OCI-LY7 (cell line): Measurements from ENCODE around the gene ZNF470. TPM values are rescaled to one million over a fixed set of nuclear protein-coding genes. Genes with fewer than 3 reads are reported as not detected.

Experiments used
- BruUV-seq: library from RNA; stranded (reverse); fragments of 400-500 nt; replicated peaks from 2 replicates; lab custom pipeline; 2021; lab: Mats Ljungman, UMichigan
- CTCF ChIA-PET: fragments of 300-600 bp; sonication (Branson Sonifier 250); formaldehyde crosslinking; loops from one replicate; lab custom pipeline; 2022; ENCODE audit warnings: antibody characterized with exemption; ENCODE audit not compliant: unreplicated experiment; lab: Charles Lee
- POLR2A ChIA-PET: fragments of 300-600 bp; sonication (Branson Sonifier 250); formaldehyde crosslinking; loops from one replicate; lab custom pipeline; 2022; ENCODE audit warnings: antibody characterized with exemption; lab: Charles Lee
- DNase-seq: peaks from one replicate; pipeline ENCODE4 v3.0.0-alpha.2; 2015; ENCODE audit warnings: low spot score
- H2AFZ ChIP-seq: fragments of 200-600 bp; sonication (generic), shearing (Covaris generic); 2 replicates; pipeline ENCODE4 v1.6.1; 2014; ENCODE audit warnings: mild to moderate bottlenecking, antibody characterized with exemption, low read length, moderate library complexity
- H3K27ac ChIP-seq: fragments of 200-600 bp; sonication (generic); 2 replicates; pipeline ENCODE4 v1.5.1; 2014; ENCODE audit warnings: mixed run types, low read depth, mild to moderate bottlenecking, moderate library complexity, low read length, inconsistent platforms; ENCODE audit not compliant: poor library complexity, severe bottlenecking
- H3K36me3 ChIP-seq: fragments of 200-600 bp; sonication (generic); 2 replicates; pipeline ENCODE4 v1.6.1; 2014; ENCODE audit warnings: mild to moderate bottlenecking, antibody characterized with exemption, low read length, moderate library complexity, mixed read lengths; ENCODE audit not compliant: insufficient read depth
- H3K4me1 ChIP-seq: fragments of 200-600 bp; sonication (generic); 2 replicates; pipeline ENCODE4 v1.5.1; 2014; ENCODE audit warnings: mild to moderate bottlenecking, low read length; ENCODE audit not compliant: insufficient read depth, poor library complexity, severe bottlenecking
- H3K4me2 ChIP-seq: fragments of 200-600 bp; sonication (generic); 2 replicates; pipeline ENCODE4 v1.6.1; 2014; ENCODE audit warnings: mild to moderate bottlenecking, low read length
- H3K4me3 ChIP-seq: fragments of 200-600 bp; sonication (generic); 2 replicates; pipeline ENCODE4 v1.5.1; 2014; ENCODE audit warnings: mild to moderate bottlenecking, low read depth, low read length; ENCODE audit not compliant: poor library complexity, severe bottlenecking
- H3K79me2 ChIP-seq: fragments of 200-600 bp; sonication (generic); 2 replicates; pipeline ENCODE4 v1.6.1; 2016; ENCODE audit warnings: low read depth, mild to moderate bottlenecking, low read length, moderate library complexity, mixed read lengths; ENCODE audit not compliant: insufficient read depth
- H3K9me2 ChIP-seq: fragments of 200-600 bp; sonication (generic); 2 replicates; pipeline ENCODE4 v1.6.1; 2016; ENCODE audit warnings: mild to moderate bottlenecking, low read length, mixed read lengths; ENCODE audit not compliant: insufficient read depth
- H3K9me3 ChIP-seq: fragments of 200-600 bp; sonication (generic); 2 replicates; pipeline ENCODE4 v1.6.1; 2014; ENCODE audit warnings: mild to moderate bottlenecking, mixed run types, low read length, mixed read lengths
- H4K20me1 ChIP-seq: fragments of 200-600 bp; sonication (generic); 2 replicates; pipeline ENCODE4 v1.6.1; 2014; ENCODE audit warnings: mild to moderate bottlenecking, antibody characterized with exemption, low read length, moderate library complexity, mixed read lengths; ENCODE audit not compliant: insufficient read depth
- EZH2phosphoT487 ChIP-seq: fragments of 200-600 bp; sonication (generic); IDR thresholded peaks from 2 replicates; pipeline ENCODE4 v1.6.1; 2018; ENCODE audit warnings: low read depth, borderline replicate concordance, mild to moderate bottlenecking, mixed run types, antibody characterized with exemption, low read length, moderate library complexity, mixed read lengths
- intact Hi-C: fragments of 100-400 bp; cut with micrococcal nuclease; formaldehyde crosslinking; loops from one replicate; pipeline ENCODE4 v1.10.0; 2022; ENCODE audit not compliant: unreplicated experiment
- total RNA-seq, 2 experiments: library from RNA; depleted of rRNA in 1 of 2; stranded (reverse); fragments of >200 nt in 1 of 2; shearing (Covaris generic) in 1 of 2; gene quantifications; 2 replicates each; pipeline ENCODE4 v1.2.3, GENCODE V29; 2014 to 2022
- TF ChIP-seq, protein P1 (sequence below): fragments of 200-600 bp; sonication (generic); conservative IDR thresholded peaks from 2 replicates; pipeline ENCODE4 v1.5.1; 2014; ENCODE audit warnings: mild to moderate bottlenecking, antibody characterized with exemption, low read length, moderate library complexity, mixed read lengths

The ZNF470 gene
- total RNA-seq, 2 experiments from 2014 or later: 1.1 to 1.2 TPM

GRCh38 chr19:56554272-56554869, 12.9 kb upstream of the ZNF470 start:
- DNase-seq: no peak
- Histone ChIP-seq H3K79me2 (no peaks in the 10 kb centered on the region), H3K36me3 (no peaks in the 10 kb centered on the region), H3K27ac (no peak overlapping the region), H3K4me1 (no peaks in the 10 kb centered on the region), H3K4me2 (no peak overlapping the region), H4K20me1 (no peaks in the 10 kb centered on the region), H3K9me2 (no peaks in the 10 kb centered on the region), H2AFZ (no peak overlapping the region), H3K4me3 (no peak overlapping the region), H3K9me3 (peaks cover 11% of the 10 kb centered on the region; the same call in 1 of the 2 replicates)
- intact Hi-C loops: no loop called here
- TF ChIP-seq, protein P1, sequence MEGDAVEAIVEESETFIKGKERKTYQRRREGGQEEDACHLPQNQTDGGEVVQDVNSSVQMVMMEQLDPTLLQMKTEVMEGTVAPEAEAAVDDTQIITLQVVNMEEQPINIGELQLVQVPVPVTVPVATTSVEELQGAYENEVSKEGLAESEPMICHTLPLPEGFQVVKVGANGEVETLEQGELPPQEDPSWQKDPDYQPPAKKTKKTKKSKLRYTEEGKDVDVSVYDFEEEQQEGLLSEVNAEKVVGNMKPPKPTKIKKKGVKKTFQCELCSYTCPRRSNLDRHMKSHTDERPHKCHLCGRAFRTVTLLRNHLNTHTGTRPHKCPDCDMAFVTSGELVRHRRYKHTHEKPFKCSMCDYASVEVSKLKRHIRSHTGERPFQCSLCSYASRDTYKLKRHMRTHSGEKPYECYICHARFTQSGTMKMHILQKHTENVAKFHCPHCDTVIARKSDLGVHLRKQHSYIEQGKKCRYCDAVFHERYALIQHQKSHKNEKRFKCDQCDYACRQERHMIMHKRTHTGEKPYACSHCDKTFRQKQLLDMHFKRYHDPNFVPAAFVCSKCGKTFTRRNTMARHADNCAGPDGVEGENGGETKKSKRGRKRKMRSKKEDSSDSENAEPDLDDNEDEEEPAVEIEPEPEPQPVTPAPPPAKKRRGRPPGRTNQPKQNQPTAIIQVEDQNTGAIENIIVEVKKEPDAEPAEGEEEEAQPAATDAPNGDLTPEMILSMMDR: no peak
- TF ChIP-seq EZH2phosphoT487: no peak
- no TSS peak for BruUV-seq
- ChIA-PET POLR2A (no interaction called here), CTCF (no interaction called here)

GRCh38 chr19:56562766-56563165, 4.5 kb upstream of the ZNF470 start:
- POLR2A ChIA-PET: no interaction called here
- BruUV-seq: no TSS peak

DNA sequence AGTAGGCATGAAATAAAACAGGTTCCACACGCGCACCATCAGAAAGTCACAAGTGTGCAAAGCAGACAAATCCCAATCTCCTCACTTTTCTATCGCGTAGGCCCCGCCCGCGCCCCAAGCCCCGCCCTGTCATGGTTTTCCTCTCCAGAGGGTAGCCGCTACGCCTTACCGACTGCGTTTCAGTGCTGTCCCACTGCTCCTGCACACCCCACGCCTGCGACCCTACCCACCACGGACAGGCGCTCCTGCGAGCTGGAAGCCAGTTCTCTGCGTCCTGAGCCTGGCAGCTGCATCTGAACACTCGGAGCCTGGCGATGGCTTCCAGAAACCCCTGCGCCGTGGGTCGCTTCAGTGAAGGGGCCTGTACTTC, 379 bp upstream of the ZNF470 start:
- H3K4me1 ChIP-seq: no peaks in the 10 kb centered on the region
- H4K20me1 ChIP-seq: no peaks in the 10 kb centered on the region
- peak overlapping the region; percentile 76 for H3K4me3 ChIP-seq
- H3K9me3 ChIP-seq: peaks cover 14% of the 10 kb centered on the region
- DNase-seq: no peak
- POLR2A ChIA-PET: no interaction called here
- intact Hi-C loops: no loop called here
- peak overlapping the region; percentile 97 for H2AFZ ChIP-seq
- H3K9me2 ChIP-seq: no peaks in the 10 kb centered on the region
- CTCF ChIA-PET: no interaction called here
- no peak for TF ChIP-seq EZH2phosphoT487
- TF ChIP-seq, protein P1: no peak
- no peaks in the 10 kb centered on the region for H3K36me3 ChIP-seq
- H3K27ac ChIP-seq: no peak overlapping the region
- no TSS peak for BruUV-seq
- H3K4me2 ChIP-seq: peak overlapping the region; percentile 55
- no peaks in the 10 kb centered on the region for H3K79me2 ChIP-seq

More at GRCh38 chr19:56562766-56563165, 4.5 kb upstream of the ZNF470 start:
- Histone ChIP-seq H3K27ac (no peak overlapping the region), H3K4me1 (no peaks in the 10 kb centered on the region), H4K20me1 (no peaks in the 10 kb centered on the region), H3K36me3 (no peaks in the 10 kb centered on the region), H3K4me3 (no peak overlapping the region), H3K4me2 (no peak overlapping the region), H3K9me2 (no peaks in the 10 kb centered on the region), H3K9me3 (peaks cover 11% of the 10 kb centered on the region), H3K79me2 (no peaks in the 10 kb centered on the region), H2AFZ (no peak overlapping the region)
- DNase-seq: no peak
- intact Hi-C loops: no loop called here
- CTCF ChIA-PET: no interaction called here
- TF ChIP-seq EZH2phosphoT487: no peak
- TF ChIP-seq, protein P1: no peak
